AG10803 (cell line): ENCODE data around the gene RPTOR.

Experiments used
- DNase-seq: peaks from one replicate; pipeline ENCODE4 v3.0.0; 2010; ENCODE audit warnings: low read depth
- H3K4me3 ChIP-seq: 2 replicates; pipeline ENCODE4 v1.5.1; 2011; ENCODE audit warnings: mild to moderate bottlenecking, low read length, control low read depth
- TF ChIP-seq, protein P1 (sequence below): conservative IDR thresholded peaks from 2 replicates; pipeline ENCODE4 v1.5.1; 2011; ENCODE audit warnings: mild to moderate bottlenecking, low read length, control low read depth, inconsistent platforms

Gene RPTOR

GRCh38 chr17:80653856-80654255 is 109.2 kb downstream of the RPTOR start:
- TF ChIP-seq, protein P1, sequence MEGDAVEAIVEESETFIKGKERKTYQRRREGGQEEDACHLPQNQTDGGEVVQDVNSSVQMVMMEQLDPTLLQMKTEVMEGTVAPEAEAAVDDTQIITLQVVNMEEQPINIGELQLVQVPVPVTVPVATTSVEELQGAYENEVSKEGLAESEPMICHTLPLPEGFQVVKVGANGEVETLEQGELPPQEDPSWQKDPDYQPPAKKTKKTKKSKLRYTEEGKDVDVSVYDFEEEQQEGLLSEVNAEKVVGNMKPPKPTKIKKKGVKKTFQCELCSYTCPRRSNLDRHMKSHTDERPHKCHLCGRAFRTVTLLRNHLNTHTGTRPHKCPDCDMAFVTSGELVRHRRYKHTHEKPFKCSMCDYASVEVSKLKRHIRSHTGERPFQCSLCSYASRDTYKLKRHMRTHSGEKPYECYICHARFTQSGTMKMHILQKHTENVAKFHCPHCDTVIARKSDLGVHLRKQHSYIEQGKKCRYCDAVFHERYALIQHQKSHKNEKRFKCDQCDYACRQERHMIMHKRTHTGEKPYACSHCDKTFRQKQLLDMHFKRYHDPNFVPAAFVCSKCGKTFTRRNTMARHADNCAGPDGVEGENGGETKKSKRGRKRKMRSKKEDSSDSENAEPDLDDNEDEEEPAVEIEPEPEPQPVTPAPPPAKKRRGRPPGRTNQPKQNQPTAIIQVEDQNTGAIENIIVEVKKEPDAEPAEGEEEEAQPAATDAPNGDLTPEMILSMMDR, result no peak
- no peak overlapping the region for H3K4me3 ChIP-seq
- DNase-seq, result no peak

DNA sequence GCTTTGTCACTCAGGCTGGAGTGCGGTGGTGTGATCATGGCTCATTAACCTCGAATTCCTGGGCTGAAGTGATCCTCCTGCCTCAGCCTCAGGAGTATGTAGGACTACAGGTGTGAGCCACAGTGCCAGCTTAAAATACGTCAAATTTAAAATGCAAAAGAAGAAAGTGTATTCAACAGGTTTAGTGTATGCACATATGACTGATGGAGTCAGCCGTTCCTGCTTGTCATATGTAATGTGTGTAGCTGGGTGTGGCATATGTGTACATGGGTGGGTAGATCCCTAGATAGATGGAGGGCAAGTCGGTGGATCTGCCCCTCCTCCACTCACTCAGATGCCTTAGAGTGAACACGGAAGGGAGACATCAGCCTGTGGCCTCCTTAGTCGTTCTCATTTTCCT is 111.0 kb downstream of the RPTOR start:
- DNase-seq, result no peak
- TF ChIP-seq, protein P1, result no peak
- no peak overlapping the region for H3K4me3 ChIP-seq

GRCh38 chr17:80656590-80656989 is 112.0 kb downstream of the RPTOR start:
- DNase-seq, result no peak
- no peak overlapping the region for H3K4me3 ChIP-seq
- TF ChIP-seq, protein P1, result no peak

GRCh38 chr17:80657561-80657960 is 112.9 kb downstream of the RPTOR start:
- DNase-seq, result no peak
- TF ChIP-seq, protein P1, result no peak
- no peak overlapping the region for H3K4me3 ChIP-seq

- DNase-seq, result no peak
- no peak overlapping the region for H3K4me3 ChIP-seq
- TF ChIP-seq, protein P1, result no peak
These were observed 114.2 kb downstream of the RPTOR start for GRCh38 chr17:80658821-80659220.

DNA sequence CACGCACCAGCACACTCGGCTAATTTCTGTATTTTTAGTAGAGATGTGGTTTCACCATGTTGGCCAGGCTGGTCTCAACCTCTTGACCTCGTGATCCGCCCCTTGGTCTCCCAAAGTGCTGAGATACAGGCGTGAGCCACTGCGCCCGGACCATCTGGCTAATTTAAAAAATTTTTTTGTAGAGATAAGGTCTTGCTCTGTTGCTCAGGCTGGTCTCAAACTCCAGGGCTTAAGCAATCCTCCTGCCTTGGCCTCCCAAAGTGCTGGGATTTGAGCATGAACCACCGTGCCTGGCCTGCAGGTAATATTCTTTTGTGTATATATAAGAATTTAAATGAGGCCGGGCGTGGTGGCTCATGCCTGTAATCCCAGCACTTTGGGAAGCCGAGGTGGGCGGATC is 115.0 kb downstream of the RPTOR start:
- DNase-seq, result no peak
- TF ChIP-seq, protein P1, result no peak
- no peak overlapping the region for H3K4me3 ChIP-seq

GRCh38 chr17:80660527-80661198 is 116.0 kb downstream of the RPTOR start:
- no peak for DNase-seq
- no peak overlapping the region for H3K4me3 ChIP-seq
- TF ChIP-seq, protein P1, result no peak
